NCI-H2107 treated with DMSO at 0.1 percent for 48 hours (cell line): Measurements from ENCODE around the gene LECT2.

ENCODE experiments used
- DNase-seq: peaks from one replicate; lab custom pipeline; 2025; ENCODE audit not compliant: unreplicated experiment; lab: John Stamatoyannopoulos, UW

The LECT2 gene

GRCh38 chr5:135942202-135942771, 12.5 kb downstream of the LECT2 start:
- DNase-seq = no peak

GRCh38 chr5:135941711-135942110, 13.1 kb downstream of the LECT2 start:
- no peak for DNase-seq

GRCh38 chr5:135937245-135937911, 17.4 kb downstream of the LECT2 start:
- DNase-seq = no peak

- DNase-seq = no peak
Observed at GRCh38 chr5:135934939-135935338, 19.8 kb downstream of the LECT2 start.

GRCh38 chr5:135930949-135931295, 23.9 kb downstream of the LECT2 start:
- DNase-seq = no peak

GRCh38 chr5:135930029-135930948, 24.5 kb downstream of the LECT2 start:
- no peak for DNase-seq

GRCh38 chr5:135921388-135921787, 33.4 kb downstream of the LECT2 start:
- no peak for DNase-seq

- DNase-seq = no peak
Observed at GRCh38 chr5:135920199-135920598, 34.6 kb downstream of the LECT2 start.

- no peak for DNase-seq
Observed at GRCh38 chr5:135916638-135917263, 38.0 kb downstream of the LECT2 start.

GRCh38 chr5:135915466-135916001, 39.2 kb downstream of the LECT2 start:
- no peak for DNase-seq

- no peak for DNase-seq
Observed at GRCh38 chr5:135913713-135914626, 40.8 kb downstream of the LECT2 start.

GRCh38 chr5:135905144-135905543, 49.6 kb downstream of the LECT2 start:
- no peak for DNase-seq

- DNase-seq = no peak
Observed at GRCh38 chr5:135901633-135902032, 53.1 kb downstream of the LECT2 start.

GRCh38 chr5:135900276-135900675, 54.5 kb downstream of the LECT2 start:
- no peak for DNase-seq

- no peak for DNase-seq
Observed at GRCh38 chr5:135898651-135899050, 56.1 kb downstream of the LECT2 start.
